GM06990 (cell line): Measurements from ENCODE around the gene CACNA1C.

Source experiments
- DNase-seq: peaks from one replicate; pipeline ENCODE4 v3.0.0-alpha.2; 2011; ENCODE audit not compliant: insufficient read length; ENCODE audit errors: extremely low read depth
- H3K27me3 ChIP-seq: replicated peaks from 2 replicates; pipeline ENCODE4 v1.6.0; 2011; ENCODE audit warnings: low read length; ENCODE audit not compliant: control insufficient read depth, insufficient read depth
- H3K36me3 ChIP-seq: 2 replicates; pipeline ENCODE4 v1.5.1; 2011; ENCODE audit warnings: low read length; ENCODE audit not compliant: control insufficient read depth, insufficient read depth
- H3K4me3 ChIP-seq: replicated peaks from 2 replicates; pipeline ENCODE4 v1.5.1; 2011; ENCODE audit warnings: low read depth, mild to moderate bottlenecking, control low read depth, low read length
- TF ChIP-seq, protein P1 (sequence below): IDR thresholded peaks from 2 replicates; pipeline ENCODE4 v1.5.1; 2011; ENCODE audit warnings: low read length, control low read depth, mild to moderate bottlenecking, inconsistent platforms; ENCODE audit not compliant: insufficient read depth, poor library complexity, severe bottlenecking

The CACNA1C gene

DNA sequence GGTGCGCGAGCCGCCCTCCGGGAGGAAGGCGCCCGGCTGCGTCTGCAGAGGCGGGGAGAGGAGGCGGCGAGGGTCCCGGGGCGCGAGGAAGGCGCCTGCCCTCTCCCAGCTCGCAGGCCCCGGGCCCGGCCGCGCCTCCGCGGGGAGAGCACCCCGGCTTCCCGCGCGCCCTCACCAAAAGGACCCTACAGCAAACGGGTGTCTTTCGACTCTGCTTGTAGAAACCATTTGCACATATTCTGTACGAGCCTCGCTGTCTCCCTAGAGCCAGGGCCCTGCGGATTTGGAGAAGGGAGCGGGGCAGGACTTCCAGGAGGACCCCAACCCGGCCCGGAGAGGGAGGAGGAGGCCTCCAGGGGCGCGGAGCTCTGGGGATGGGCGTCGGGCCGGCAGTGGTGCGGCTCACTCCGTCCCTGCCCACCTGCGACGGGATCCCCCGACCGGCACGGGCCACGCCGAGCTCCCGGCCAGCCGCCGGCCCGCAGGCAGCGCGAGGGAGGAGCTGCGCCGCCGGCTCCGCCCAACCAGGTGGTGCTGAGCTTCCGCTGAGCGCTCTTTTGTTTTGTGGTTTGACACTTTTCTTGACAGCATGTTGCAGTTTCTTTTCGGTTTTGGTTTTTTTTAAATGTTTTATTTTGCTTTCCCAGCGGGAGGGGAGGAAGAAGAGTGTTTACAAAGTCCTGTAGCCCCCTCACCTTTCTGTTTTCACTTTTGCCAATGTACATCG, 638.7 kb downstream of the CACNA1C start:
- DNase-seq = peak; percentile 72
- peak overlapping the region; percentile 62 for H3K4me3 ChIP-seq

DNA sequence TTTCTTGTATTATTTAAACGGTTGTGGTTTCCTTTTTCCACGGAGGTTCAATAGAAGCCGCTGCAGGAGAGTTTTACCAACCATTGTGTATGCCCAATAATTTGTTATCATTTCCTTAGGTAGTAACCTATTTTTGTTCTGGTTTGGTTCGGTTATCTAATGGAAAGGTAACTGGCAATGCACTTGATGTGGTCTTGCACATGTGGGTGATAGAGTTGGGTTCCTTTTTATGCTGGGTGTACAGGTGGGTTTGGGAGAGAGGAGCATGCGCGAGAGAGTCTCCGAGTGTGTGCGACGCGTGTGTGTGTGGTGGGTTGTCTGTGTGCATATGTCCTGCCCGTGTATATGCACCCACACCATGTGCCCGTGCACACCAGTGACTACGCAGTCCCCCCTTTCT, 639.3 kb downstream of the CACNA1C start:
- H3K4me3 ChIP-seq = peak overlapping the region; percentile 62
- TF ChIP-seq, protein P1, sequence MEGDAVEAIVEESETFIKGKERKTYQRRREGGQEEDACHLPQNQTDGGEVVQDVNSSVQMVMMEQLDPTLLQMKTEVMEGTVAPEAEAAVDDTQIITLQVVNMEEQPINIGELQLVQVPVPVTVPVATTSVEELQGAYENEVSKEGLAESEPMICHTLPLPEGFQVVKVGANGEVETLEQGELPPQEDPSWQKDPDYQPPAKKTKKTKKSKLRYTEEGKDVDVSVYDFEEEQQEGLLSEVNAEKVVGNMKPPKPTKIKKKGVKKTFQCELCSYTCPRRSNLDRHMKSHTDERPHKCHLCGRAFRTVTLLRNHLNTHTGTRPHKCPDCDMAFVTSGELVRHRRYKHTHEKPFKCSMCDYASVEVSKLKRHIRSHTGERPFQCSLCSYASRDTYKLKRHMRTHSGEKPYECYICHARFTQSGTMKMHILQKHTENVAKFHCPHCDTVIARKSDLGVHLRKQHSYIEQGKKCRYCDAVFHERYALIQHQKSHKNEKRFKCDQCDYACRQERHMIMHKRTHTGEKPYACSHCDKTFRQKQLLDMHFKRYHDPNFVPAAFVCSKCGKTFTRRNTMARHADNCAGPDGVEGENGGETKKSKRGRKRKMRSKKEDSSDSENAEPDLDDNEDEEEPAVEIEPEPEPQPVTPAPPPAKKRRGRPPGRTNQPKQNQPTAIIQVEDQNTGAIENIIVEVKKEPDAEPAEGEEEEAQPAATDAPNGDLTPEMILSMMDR = no peak
- H3K36me3 ChIP-seq = no peaks in the 10 kb centered on the region
- no peak for DNase-seq
- no peaks in the 10 kb centered on the region for H3K27me3 ChIP-seq

More for the DNA sequence above, 638.7 kb downstream of the CACNA1C start:
- H3K27me3 ChIP-seq = no peaks in the 10 kb centered on the region
- TF ChIP-seq, protein P1 = no peak
- no peaks in the 10 kb centered on the region for H3K36me3 ChIP-seq

DNA sequence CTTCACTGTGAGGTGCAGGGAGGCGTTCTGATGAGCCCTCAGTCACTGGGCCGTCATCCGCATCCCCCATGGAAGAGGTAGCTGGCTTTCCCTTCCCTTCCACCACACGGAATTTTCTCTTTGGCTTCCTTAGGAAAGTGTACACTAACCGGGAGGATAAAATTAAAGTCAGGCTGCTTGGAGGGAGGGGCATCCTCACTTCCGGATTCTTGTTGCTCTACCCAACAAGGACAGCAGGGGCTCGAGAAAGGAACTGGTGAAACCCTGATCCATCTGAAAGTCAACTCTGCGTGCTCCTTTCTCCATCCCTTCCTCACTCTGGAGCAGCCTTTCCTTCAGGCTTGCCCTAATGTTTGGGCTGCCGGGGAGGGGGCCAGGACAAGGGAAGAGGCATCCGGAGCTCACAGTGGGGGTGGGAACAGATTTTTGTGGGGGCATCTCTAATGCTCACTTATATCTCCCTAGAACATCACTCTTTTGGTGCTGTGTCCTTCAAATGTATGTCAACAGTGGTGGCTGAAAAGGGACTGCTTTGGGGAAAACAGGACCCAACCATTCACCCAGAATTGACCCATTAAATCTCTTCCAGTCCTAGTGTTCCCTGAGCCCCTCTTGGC, 640.6 kb downstream of the CACNA1C start:
- Histone ChIP-seq H3K27me3 (no peaks in the 10 kb centered on the region), H3K4me3 (no peak overlapping the region), H3K36me3 (no peaks in the 10 kb centered on the region)
- TF ChIP-seq, protein P1 = no peak
- DNase-seq = no peak

DNA sequence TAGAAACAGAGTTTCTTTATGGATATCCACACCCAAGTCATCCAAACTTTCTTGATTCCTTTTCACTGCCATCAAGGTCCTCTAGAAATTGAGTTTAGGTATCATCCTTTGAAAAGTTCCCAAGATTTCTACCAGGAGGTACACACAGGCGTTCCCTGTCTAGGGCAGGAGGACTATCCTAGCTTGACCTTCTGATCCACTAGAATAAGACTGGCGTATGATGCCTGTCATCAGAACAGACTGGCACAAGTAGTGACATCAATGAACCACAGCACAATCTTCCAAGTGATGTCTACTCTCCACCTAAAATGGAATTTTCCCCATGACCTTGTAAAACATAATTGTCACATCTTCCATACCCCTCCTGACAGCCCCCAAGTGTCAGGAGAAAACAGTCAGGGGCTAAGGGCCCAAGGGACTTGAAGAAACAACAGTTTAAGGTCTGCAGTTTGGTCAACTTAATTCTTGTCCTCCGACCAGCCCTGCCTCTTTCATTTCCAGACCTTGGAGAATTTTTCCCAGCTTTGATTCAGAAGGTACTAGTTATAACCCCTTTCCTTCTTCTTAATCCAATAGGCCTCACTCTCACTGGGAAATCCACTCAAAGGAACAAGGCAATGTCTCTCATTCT, 641.3 kb downstream of the CACNA1C start:
- Histone ChIP-seq H3K27me3 (no peaks in the 10 kb centered on the region), H3K36me3 (no peaks in the 10 kb centered on the region)
- TF ChIP-seq, protein P1 = no peak

DNA sequence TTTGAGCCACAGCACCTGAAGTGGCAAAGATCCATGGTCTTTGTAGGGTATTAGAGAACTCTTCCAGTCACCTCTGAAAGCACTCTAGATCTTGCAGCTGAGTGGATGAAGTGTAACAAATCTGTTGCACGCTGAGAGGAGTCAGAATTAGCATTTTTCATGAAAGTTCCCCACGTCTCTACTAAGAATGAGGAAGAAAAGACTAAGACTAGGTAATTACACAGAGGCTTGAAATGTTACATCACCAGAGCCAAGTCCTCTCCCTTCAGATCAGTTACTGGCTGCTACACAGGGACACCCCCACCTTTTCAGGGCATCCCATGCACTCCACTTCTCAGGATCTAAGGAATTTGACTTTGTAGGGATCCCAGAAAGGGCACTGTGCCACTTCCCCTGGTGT, 643.3 kb downstream of the CACNA1C start:
- no peaks in the 10 kb centered on the region for H3K27me3 ChIP-seq
- TF ChIP-seq, protein P1 = no peak
- H3K36me3 ChIP-seq = no peaks in the 10 kb centered on the region
- H3K4me3 ChIP-seq = no peak overlapping the region
- no peak for DNase-seq

More for the DNA sequence above, 641.3 kb downstream of the CACNA1C start:
- H3K4me3 ChIP-seq = no peak overlapping the region
- DNase-seq = no peak
